Parathyroid adenoma (tissue), 2 donors: ENCODE results near the gene TOM1L2.
"Not testable (repeated sequence)": the region's sequence is repeated elsewhere in the genome, so short reads cannot be mapped to it uniquely, and the experiment has no call there.

Experiments used
- H2AFZ ChIP-seq: fragments of 300-600 bp; sonication (generic); one replicate; pipeline ENCODE4 v1.7.0; 2017; ENCODE audit warnings: antibody characterized with exemption, mild to moderate bottlenecking
- H3K27ac ChIP-seq: fragments of 300-600 bp; sonication (generic); one replicate; pipeline ENCODE4 v1.7.0; 2017
- H3K27me3 ChIP-seq: fragments of 300-600 bp; sonication (generic); one replicate; pipeline ENCODE4 v1.7.0; 2017; ENCODE audit warnings: low read length; ENCODE audit not compliant: control insufficient read depth, insufficient read depth
- H3K36me3 ChIP-seq: fragments of 300-600 bp; sonication (generic); one replicate; pipeline ENCODE4 v1.7.0; 2017; ENCODE audit warnings: low read length; ENCODE audit not compliant: control insufficient read depth, insufficient read depth
- H3K4me1 ChIP-seq: fragments of 300-600 bp; sonication (generic); one replicate; pipeline ENCODE4 v1.7.0; 2017; ENCODE audit warnings: control low read depth
- H3K4me2 ChIP-seq: fragments of 300-600 bp; sonication (generic); one replicate; pipeline ENCODE4 v1.7.0; 2017; ENCODE audit warnings: low read length
- H3K4me3 ChIP-seq: fragments of 300-600 bp; sonication (generic); one replicate; pipeline ENCODE4 v1.7.0; 2017; ENCODE audit warnings: low read depth, low read length
- H3K79me2 ChIP-seq: fragments of 300-600 bp; sonication (generic); one replicate; pipeline ENCODE4 v1.7.0; 2017; ENCODE audit warnings: control low read depth
- H3K9ac ChIP-seq: fragments of 300-600 bp; sonication (generic); one replicate; pipeline ENCODE4 v1.7.0; 2017; ENCODE audit warnings: mild to moderate bottlenecking
- H3K9me3 ChIP-seq: fragments of 300-600 bp; sonication (generic); one replicate; pipeline ENCODE4 v1.7.0; 2017; ENCODE audit warnings: low read length; ENCODE audit not compliant: control insufficient read depth
- TF ChIP-seq, protein P1 (sequence below): fragments of 300-600 bp; sonication (generic); IDR thresholded peaks from one replicate; pipeline ENCODE4 v1.7.0; 2017; ENCODE audit warnings: antibody characterized with exemption, mild to moderate bottlenecking
- donor health status: primary hyperparathyroidism.

TOM1L2 gene

DNA sequence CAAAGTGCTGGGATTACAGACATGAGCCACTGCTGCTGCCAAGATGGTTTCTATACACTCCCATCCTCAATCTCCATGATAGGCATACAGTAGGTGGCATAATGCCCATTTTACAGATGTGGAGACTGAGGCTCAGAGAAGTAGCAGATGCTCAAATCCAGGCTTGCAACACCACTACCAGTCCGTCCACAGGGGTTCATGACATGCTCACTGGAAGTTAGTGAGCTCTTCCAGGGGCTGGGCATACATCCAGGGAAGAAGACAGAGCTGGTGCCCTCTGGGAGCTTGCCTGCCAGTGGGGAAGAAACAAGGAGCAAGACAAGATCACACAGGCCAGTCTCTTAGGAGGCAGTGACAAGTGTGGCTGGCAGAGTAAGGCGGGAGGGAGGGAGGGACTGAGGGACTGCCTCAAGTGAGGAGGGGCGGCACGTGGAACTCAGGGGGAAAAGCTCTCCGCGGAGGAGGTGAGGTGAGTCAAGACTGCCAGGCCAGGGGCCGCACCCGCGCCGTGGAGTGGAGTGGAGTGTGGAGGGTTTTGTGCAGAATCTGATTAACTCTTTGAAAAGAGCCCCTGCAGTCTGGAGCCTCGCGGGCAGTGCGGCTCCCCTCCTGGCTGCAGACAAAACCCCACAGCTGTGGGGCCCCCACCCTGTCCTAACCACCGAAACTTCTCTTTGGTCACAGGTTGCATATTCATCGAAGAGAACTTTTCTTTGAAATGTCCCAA lies 163.3 kb downstream of the TOM1L2 start:
- Histone ChIP-seq H3K9ac (no peak overlapping the region), H3K27me3 (no peaks in the 10 kb centered on the region), H3K4me1 (peaks cover 9% of the 10 kb centered on the region), H3K9me3 (no peaks in the 10 kb centered on the region), H3K4me2 (no peak overlapping the region), H2AFZ (no peak overlapping the region), H3K27ac (no peak overlapping the region), H3K36me3 (no peaks in the 10 kb centered on the region), H3K79me2 (peaks cover 18% of the 10 kb centered on the region), H3K4me3 (no peak overlapping the region)
- TF ChIP-seq, protein P1, sequence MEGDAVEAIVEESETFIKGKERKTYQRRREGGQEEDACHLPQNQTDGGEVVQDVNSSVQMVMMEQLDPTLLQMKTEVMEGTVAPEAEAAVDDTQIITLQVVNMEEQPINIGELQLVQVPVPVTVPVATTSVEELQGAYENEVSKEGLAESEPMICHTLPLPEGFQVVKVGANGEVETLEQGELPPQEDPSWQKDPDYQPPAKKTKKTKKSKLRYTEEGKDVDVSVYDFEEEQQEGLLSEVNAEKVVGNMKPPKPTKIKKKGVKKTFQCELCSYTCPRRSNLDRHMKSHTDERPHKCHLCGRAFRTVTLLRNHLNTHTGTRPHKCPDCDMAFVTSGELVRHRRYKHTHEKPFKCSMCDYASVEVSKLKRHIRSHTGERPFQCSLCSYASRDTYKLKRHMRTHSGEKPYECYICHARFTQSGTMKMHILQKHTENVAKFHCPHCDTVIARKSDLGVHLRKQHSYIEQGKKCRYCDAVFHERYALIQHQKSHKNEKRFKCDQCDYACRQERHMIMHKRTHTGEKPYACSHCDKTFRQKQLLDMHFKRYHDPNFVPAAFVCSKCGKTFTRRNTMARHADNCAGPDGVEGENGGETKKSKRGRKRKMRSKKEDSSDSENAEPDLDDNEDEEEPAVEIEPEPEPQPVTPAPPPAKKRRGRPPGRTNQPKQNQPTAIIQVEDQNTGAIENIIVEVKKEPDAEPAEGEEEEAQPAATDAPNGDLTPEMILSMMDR = no peak

DNA sequence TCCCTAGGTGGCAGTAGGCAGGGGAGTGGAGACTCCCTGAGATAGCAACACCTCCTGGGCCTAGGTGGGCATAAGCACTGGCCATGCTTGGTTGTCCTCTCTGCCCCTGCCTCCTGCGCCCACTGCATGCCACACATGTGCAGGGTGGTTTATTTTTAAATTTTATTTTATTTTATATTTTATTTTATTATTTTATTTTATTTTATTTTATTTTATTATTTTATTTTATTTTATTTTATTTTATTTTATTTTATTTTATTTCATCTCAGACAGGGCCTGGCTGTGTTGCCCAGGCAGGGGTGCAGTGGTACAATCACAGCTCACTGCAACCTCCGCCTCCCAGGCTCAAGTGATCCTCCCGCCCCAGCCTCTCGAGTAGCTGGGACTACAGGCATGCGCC lies 164.0 kb downstream of the TOM1L2 start:
- H3K27me3 ChIP-seq, H3K4me1 ChIP-seq, H3K9ac ChIP-seq, H3K36me3 ChIP-seq, H3K9me3 ChIP-seq, H3K4me2 ChIP-seq, H3K4me3 ChIP-seq, H3K27ac ChIP-seq, H2AFZ ChIP-seq: not testable (repeated sequence)
- peaks cover 21% of the 10 kb centered on the region for H3K79me2 ChIP-seq

DNA sequence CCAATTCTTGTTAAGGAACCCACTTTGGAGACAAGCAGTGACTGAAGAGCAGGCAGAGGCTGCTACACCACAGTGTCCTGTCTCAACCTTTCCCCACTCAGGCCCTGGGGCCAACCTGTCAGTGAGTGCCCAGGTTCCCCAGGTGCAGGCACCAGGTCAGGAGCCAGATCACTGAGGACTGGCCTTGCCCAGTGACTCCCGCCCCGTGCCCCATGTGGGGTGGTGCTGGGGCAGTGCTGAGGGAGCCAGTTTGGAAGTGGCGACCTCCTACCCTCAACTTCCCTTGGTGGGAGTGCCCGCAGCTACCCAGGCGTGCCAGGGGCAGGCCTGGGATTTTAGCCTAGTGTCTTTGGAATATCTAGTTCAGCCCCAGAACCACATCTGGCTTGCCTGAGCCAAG lies 164.8 kb downstream of the TOM1L2 start:
- peaks cover 8% of the 10 kb centered on the region for H3K4me1 ChIP-seq
- no peak overlapping the region for H3K27ac ChIP-seq
- H3K27me3 ChIP-seq = no peaks in the 10 kb centered on the region
- H3K9me3 ChIP-seq = no peaks in the 10 kb centered on the region
- no peak overlapping the region for H3K9ac ChIP-seq
- no peak overlapping the region for H2AFZ ChIP-seq
- no peak overlapping the region for H3K4me3 ChIP-seq
- no peak overlapping the region for H3K4me2 ChIP-seq
- no peaks in the 10 kb centered on the region for H3K36me3 ChIP-seq
- peaks cover 21% of the 10 kb centered on the region for H3K79me2 ChIP-seq
- TF ChIP-seq, protein P1 = no peak

DNA sequence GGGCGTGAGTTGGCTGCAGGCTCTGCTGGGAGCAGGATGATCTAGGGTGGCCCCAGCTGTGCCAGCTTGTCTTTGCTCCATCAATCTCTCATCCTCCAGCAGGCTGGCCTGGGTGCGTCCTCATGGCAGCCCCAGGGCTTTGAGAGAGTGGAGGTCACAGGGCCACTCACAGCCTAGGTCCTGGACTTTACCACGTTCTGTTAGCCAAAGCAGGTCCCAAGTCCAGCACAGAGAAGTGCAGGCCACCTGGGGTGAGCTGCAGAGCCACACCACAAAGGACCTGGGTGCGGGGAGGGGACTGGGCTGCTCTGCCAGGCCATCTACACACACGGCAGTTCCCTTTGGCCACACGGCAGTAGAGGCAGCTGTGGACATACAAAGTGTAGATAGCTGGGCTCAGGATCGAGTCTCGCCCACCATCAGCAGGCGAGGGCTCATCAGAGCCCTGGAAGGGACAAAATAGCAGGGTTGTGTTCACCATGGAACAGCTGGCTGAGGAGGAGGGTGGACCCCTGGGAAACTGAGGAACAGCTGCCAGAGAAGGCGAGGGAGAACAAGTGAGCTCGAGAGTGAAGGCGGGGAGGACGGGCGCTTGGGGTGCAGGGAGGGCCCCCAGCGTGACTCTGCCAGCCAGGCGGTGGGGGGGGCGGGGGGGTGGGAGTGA lies 165.5 kb downstream of the TOM1L2 start:
- Histone ChIP-seq H3K36me3 (no peaks in the 10 kb centered on the region), H3K27me3 (no peaks in the 10 kb centered on the region), H3K4me1 (peaks cover 3% of the 10 kb centered on the region), H3K27ac (no peak overlapping the region), H3K4me2 (no peak overlapping the region), H3K9me3 (no peaks in the 10 kb centered on the region), H2AFZ (no peak overlapping the region), H3K79me2 (peaks cover 26% of the 10 kb centered on the region), H3K9ac (no peak overlapping the region), H3K4me3 (no peak overlapping the region)
- TF ChIP-seq, protein P1 = no peak

DNA sequence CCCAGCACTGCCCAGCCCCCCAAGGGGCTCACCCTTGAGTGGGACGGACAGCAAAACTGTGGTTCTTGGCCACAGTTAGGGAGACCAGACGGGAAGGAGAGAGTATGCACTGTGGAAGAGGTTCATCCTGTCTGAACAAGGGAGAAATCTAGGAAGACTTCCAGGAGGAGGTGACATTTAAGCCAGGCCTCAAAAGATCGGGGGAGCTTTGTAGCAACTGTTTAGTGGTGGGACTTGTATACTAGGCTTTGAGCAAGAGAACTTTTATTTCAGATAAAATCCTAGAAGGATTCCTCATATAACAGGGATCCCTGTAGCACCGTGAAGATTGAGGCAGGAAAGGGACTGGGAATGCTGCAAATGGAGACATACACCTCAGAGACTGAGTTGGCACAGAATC lies 166.2 kb downstream of the TOM1L2 start:
- TF ChIP-seq, protein P1 = no peak
- Histone ChIP-seq H3K9me3 (no peaks in the 10 kb centered on the region), H3K4me1 (no peaks in the 10 kb centered on the region), H3K4me3 (no peak overlapping the region), H3K27ac (no peak overlapping the region), H3K9ac (no peak overlapping the region), H3K27me3 (no peaks in the 10 kb centered on the region), H3K79me2 (peaks cover 33% of the 10 kb centered on the region), H3K4me2 (no peak overlapping the region), H2AFZ (no peak overlapping the region), H3K36me3 (no peaks in the 10 kb centered on the region)
